Endothelial cell of umbilical vein (primary cell): ENCODE measurements around the gene CDKN2D. TPM values are rescaled to one million over a fixed set of nuclear protein-coding genes. Genes with fewer than 3 reads are reported as not detected.
A peak's percentile ranks its signal among the peaks of the same experiment; 100 is the strongest.

Source experiments
- BruUV-seq: library from RNA; stranded (reverse); fragments of 400-500 nt; replicated peaks from 2 replicates; lab custom pipeline; 2021; lab: Mats Ljungman, UMichigan
- CTCF ChIA-PET: fragments of 300-600, 350-600 bp; sonication (Branson Sonifier 250); formaldehyde crosslinking; loops from one replicate; lab custom pipeline; 2021; ENCODE audit warnings: antibody characterized with exemption, inconsistent platforms; lab: Charles Lee
- POLR2A ChIA-PET: fragments of 300-600, 350-600 bp; sonication (Branson Sonifier 250); formaldehyde crosslinking; loops from one replicate; lab custom pipeline; 2021; ENCODE audit warnings: antibody characterized with exemption, inconsistent platforms; lab: Charles Lee
- DNase-seq: peaks from one replicate; pipeline ENCODE4 v3.0.0-alpha.2; 2011; ENCODE audit warnings: low read depth, low spot score
- FAIRE-seq: peaks from 2 replicates; lab custom pipeline; 2011; peaks lifted over from hg19 to GRCh38; lab: Jason Lieb, UNC
- H2AFZ ChIP-seq: 2 replicates; pipeline ENCODE4 v1.6.0; 2012; ENCODE audit warnings: low read depth, low read length, control low read depth, inconsistent platforms
- H3K27ac ChIP-seq: 2 replicates; pipeline ENCODE4 v1.5.1; 2011; ENCODE audit warnings: low read depth, mild to moderate bottlenecking, control low read depth, low read length, moderate library complexity; ENCODE audit not compliant: insufficient read depth
- H3K27me3 ChIP-seq, 2 experiments: 2 replicates each; pipeline versions ENCODE4 v1.6.0 to v1.6.1; 2011; ENCODE audit warnings: low read length in 2 of 2, mixed read lengths in 1 of 2; ENCODE audit not compliant: control insufficient read depth in 2 of 2, insufficient read depth in 2 of 2
- H3K36me3 ChIP-seq, 2 experiments: 2 replicates in 1 of 2; 3 replicates in 1 of 2; pipeline ENCODE4 v1.5.1; 2011; ENCODE audit warnings: low read length in 2 of 2, mild to moderate bottlenecking in 1 of 2, moderate library complexity in 1 of 2; ENCODE audit not compliant: control insufficient read depth in 2 of 2, insufficient read depth in 2 of 2; ENCODE audit errors: extremely low read depth in 1 of 2
- H3K4me1 ChIP-seq: 3 replicates; pipeline ENCODE4 v1.5.1; 2011; ENCODE audit warnings: mild to moderate bottlenecking, low read length; ENCODE audit not compliant: control insufficient read depth, insufficient read depth; ENCODE audit errors: extremely low read depth
- H3K4me2 ChIP-seq: 2 replicates; pipeline ENCODE4 v1.6.1; 2011; ENCODE audit warnings: low read length, control low read depth, mixed read lengths; ENCODE audit not compliant: insufficient read depth
- H3K4me3 ChIP-seq, 3 experiments: fragments of 200-600 bp in 1 of 3; sonication (generic), shearing (Covaris generic) in 1 of 3; replicated peaks in 1 of 3; 2 replicates each; pipeline ENCODE4 v1.5.1; 2011 to 2016; ENCODE audit warnings: control low read depth in 3 of 3, low read length in 3 of 3, mild to moderate bottlenecking in 2 of 3, inconsistent platforms in 1 of 3, low read depth in 1 of 3, moderate library complexity in 1 of 3; ENCODE audit not compliant: insufficient read depth in 1 of 3
- H3K79me2 ChIP-seq: 2 replicates; pipeline ENCODE4 v1.6.0; 2012; ENCODE audit warnings: low read length, inconsistent platforms; ENCODE audit not compliant: control insufficient read depth, insufficient read depth
- H3K9ac ChIP-seq: replicated peaks from 2 replicates; pipeline ENCODE3; 2011; ENCODE audit warnings: low read length, control low read depth; ENCODE audit not compliant: insufficient read depth; ENCODE audit errors: extremely low read depth
- H3K9me1 ChIP-seq: replicated peaks from 3 replicates; pipeline ENCODE4 v1.6.0; 2011; ENCODE audit warnings: mild to moderate bottlenecking, low read length; ENCODE audit not compliant: control insufficient read depth, insufficient read depth; ENCODE audit errors: extremely low read depth
- H3K9me3 ChIP-seq: replicated peaks from 2 replicates; pipeline ENCODE4 v1.5.1; 2012; ENCODE audit warnings: low read length, inconsistent platforms; ENCODE audit not compliant: control insufficient read depth, insufficient read depth
- H4K20me1 ChIP-seq: replicated peaks from 2 replicates; pipeline ENCODE3; 2011; ENCODE audit warnings: mild to moderate bottlenecking, low read length; ENCODE audit not compliant: control insufficient read depth, insufficient read depth; ENCODE audit errors: extremely low read depth
- CTCF ChIP-seq, 2 donors: IDR thresholded peaks; 1 replicate in 1 of 2; 2 replicates in 1 of 2; pipeline ENCODE4 v1.5.1; 2011; ENCODE audit warnings: low read length in 2 of 2, mild to moderate bottlenecking in 2 of 2, moderate library complexity in 2 of 2, control low read depth in 1 of 2, inconsistent platforms in 1 of 2, low read depth in 1 of 2; ENCODE audit not compliant: insufficient read depth in 1 of 2; ENCODE audit errors: extremely low read depth in 1 of 2
- EZH2 ChIP-seq: IDR thresholded peaks from 2 replicates; pipeline ENCODE4 v1.6.1; 2012; ENCODE audit warnings: borderline replicate concordance, low read depth, mild to moderate bottlenecking, moderate library complexity, low read length, inconsistent platforms; ENCODE audit not compliant: severe bottlenecking
- FOS ChIP-seq: IDR thresholded peaks from 2 replicates; pipeline ENCODE4 v1.6.1; 2011; ENCODE audit warnings: mild to moderate bottlenecking, low read length, moderate library complexity, borderline replicate concordance; ENCODE audit not compliant: insufficient read depth
- GATA2 ChIP-seq: IDR thresholded peaks from 2 replicates; pipeline ENCODE4 v1.7.0; 2011; ENCODE audit warnings: low read depth, mild to moderate bottlenecking, moderate library complexity, mixed read lengths, low read length; ENCODE audit not compliant: insufficient read length, insufficient read depth
- JUN ChIP-seq: IDR thresholded peaks from 2 replicates; pipeline ENCODE4 v1.6.1; 2011; ENCODE audit warnings: borderline replicate concordance, low read depth; ENCODE audit not compliant: insufficient read length, insufficient read depth
- MAX ChIP-seq: IDR thresholded peaks from 2 replicates; pipeline ENCODE4 v1.6.1; 2011; ENCODE audit not compliant: insufficient read depth, insufficient read length
- MYC ChIP-seq: IDR thresholded peaks from one replicate; pipeline ENCODE4 v1.6.1; 2011; ENCODE audit warnings: mild to moderate bottlenecking, low read depth, low read length
- POLR2A ChIP-seq: IDR thresholded peaks from 2 replicates; pipeline ENCODE4 v1.6.1; 2012; ENCODE audit warnings: low read depth, mild to moderate bottlenecking, control low read depth, low read length
- POLR2AphosphoS5 ChIP-seq: IDR thresholded peaks from 2 replicates; pipeline ENCODE4 v1.6.1; 2012; ENCODE audit warnings: low read depth, mild to moderate bottlenecking, control low read depth, low read length, moderate library complexity; ENCODE audit not compliant: insufficient read depth
- dilution Hi-C: fragments of 300-500 bp; cut with MboI; formaldehyde crosslinking; loops from one replicate; pipeline ENCODE4 v1.15.0; 2019; ENCODE audit warnings: low sequenced_read_pairs; ENCODE audit not compliant: extremely low pct_ligation_motif_present
- intact Hi-C: fragments of 100-400 bp; cut with micrococcal nuclease; formaldehyde crosslinking; loops from one replicate; pipeline ENCODE4 v1.10.0; 2022
- polyA plus RNA-seq, 4 experiments: library from polyadenylated mRNA; depleted of rRNA in 3 of 4; stranded (reverse) in 3 of 4; unstranded in 1 of 4; fragments of >200 nt; gene quantifications; 2 replicates each; pipeline versions ENCODE4 v1.2.1 to v1.2.3, GENCODE V29; 2011 to 2012; ENCODE audit warnings: missing spikeins in 1 of 4
- total RNA-seq: library from RNA; stranded (reverse); gene quantifications from 2 replicates; pipeline ENCODE4 v1.2.3, GENCODE V29; 2021

Gene CDKN2D
- total and polyA plus RNA-seq, 2 donors (not counting 3 experiments of a cell fraction or from before 2014, with no cell fraction given): 5.9 to 9.8 TPM

GRCh38 chr19:10546817-10547216 lies 22.0 kb downstream of the CDKN2D start:
- no peaks in the 10 kb centered on the region for H4K20me1 ChIP-seq
- H3K4me3 ChIP-seq: no peak overlapping the region
- FAIRE-seq (no peak), DNase-seq (no peak)
- no peak overlapping the region for H3K27ac ChIP-seq
- peaks cover 0 to 6% of the 10 kb centered on the region in 2 experiments for H3K36me3 ChIP-seq
- dilution Hi-C loops (no loop called here), intact Hi-C loops (no loop called here)
- BruUV-seq: no TSS peak
- POLR2A ChIA-PET: interaction anchor here (0.6 kb wide), 1 partner anchor 23 kb away, joined by 4 read pairs; no protein-coding TSS in a partner anchor
- H3K9me1 ChIP-seq: no peaks in the 10 kb centered on the region
- TF ChIP-seq GATA2: no peak
- no peaks in the 10 kb centered on the region for H3K27me3 ChIP-seq
- no peak overlapping the region for H2AFZ ChIP-seq
- peaks cover 4% of the 10 kb centered on the region for H3K4me1 ChIP-seq
- CTCF ChIA-PET: no interaction called here
- H3K79me2 ChIP-seq: peaks cover 7% of the 10 kb centered on the region
- no peak overlapping the region for H3K9ac ChIP-seq
- H3K4me2 ChIP-seq: no peak overlapping the region
- no peaks in the 10 kb centered on the region for H3K9me3 ChIP-seq

GRCh38 chr19:10544753-10545251 lies 24.0 kb downstream of the CDKN2D start:
- no peak for FAIRE-seq
- DNase-seq: no peak
- Histone ChIP-seq H3K27ac (no peak overlapping the region), H3K27me3 (no peaks in the 10 kb centered on the region), H3K4me3 (peak overlapping the region in 1 of 3 experiments; percentile 91), H3K79me2 (peaks cover 7% of the 10 kb centered on the region), H3K4me1 (peaks cover 4% of the 10 kb centered on the region), H4K20me1 (no peaks in the 10 kb centered on the region), H2AFZ (no peak overlapping the region), H3K9me3 (no peaks in the 10 kb centered on the region), H3K4me2 (peak overlapping the region; percentile 53), H3K9ac (no peak overlapping the region), H3K9me1 (no peaks in the 10 kb centered on the region), H3K36me3 (peaks cover 0 to 3% of the 10 kb centered on the region in 2 experiments)
- POLR2A ChIA-PET: no interaction called here
- dilution Hi-C loops (no loop called here), intact Hi-C loops (no loop called here)
- no peak for TF ChIP-seq JUN
- no peak for TF ChIP-seq MAX
- TF ChIP-seq CTCF (IDR thresholded peaks at IDR 0.05; ENCODE audit: extremely low read depth in 1 of 2, insufficient read depth in 1 of 2, low read depth in 1 of 2, low read length in 2 of 2): no peak
- no peak for TF ChIP-seq GATA2
- no peak for TF ChIP-seq MYC
- no peak for TF ChIP-seq FOS
- TF ChIP-seq POLR2AphosphoS5: no peak
- TF ChIP-seq EZH2: no peak
- no peak for TF ChIP-seq POLR2A
- CTCF ChIA-PET: interaction anchor here (1.6 kb wide), 1 partner anchor 39 kb away, joined by 4 read pairs; no protein-coding TSS in a partner anchor
- no TSS peak for BruUV-seq
